Thyroid gland (tissue), 4 donors: ENCODE data around the gene PARP8. TPM values are rescaled to one million over a fixed set of nuclear protein-coding genes. Genes with fewer than 3 reads are reported as not detected.

ENCODE experiments used
- DNase-seq, 2 donors: peaks; one replicate each; pipeline ENCODE4 v3.0.0-alpha.2; 2019
- H3K27ac ChIP-seq, 3 donors: fragments of 200-600 bp; sonication (generic); 1 replicate in 2 of 3; 2 replicates in 1 of 3; pipeline ENCODE4 v1.5.1; 2016 to 2019; ENCODE audit warnings: mild to moderate bottlenecking in 1 of 3, moderate library complexity in 1 of 3
- H3K27me3 ChIP-seq: fragments of 200-600 bp; sonication (generic); one replicate; pipeline ENCODE4 v1.5.1; 2019
- H3K36me3 ChIP-seq, 2 donors: fragments of 200-600 bp; sonication (generic); one replicate each; pipeline ENCODE4 v1.5.1; 2016 to 2019
- H3K4me1 ChIP-seq, 2 donors: fragments of 200-600 bp; sonication (generic); one replicate each; pipeline ENCODE4 v1.5.1; 2017 to 2019
- H3K4me3 ChIP-seq, 3 donors: fragments of 200-600 bp; sonication (generic); replicated peaks in 1 of 3; 1 replicate in 2 of 3; 2 replicates in 1 of 3; pipeline ENCODE4 v1.5.1; 2016; ENCODE audit warnings: mild to moderate bottlenecking in 1 of 3
- H3K9me3 ChIP-seq: fragments of 200-600 bp; sonication (generic); one replicate; pipeline ENCODE4 v1.5.1; 2017
- CTCF ChIP-seq, 6 experiments: fragments of 200-600 bp in 3 of 6; fragments of 450-650 bp in 3 of 6; sonication (generic) in 3 of 6; IDR thresholded peaks; one replicate each; pipeline ENCODE4 v1.5.1; 2016 to 2019; ENCODE audit warnings: antibody characterized with exemption in 6 of 6, mild to moderate bottlenecking in 2 of 6, inconsistent platforms in 1 of 6, moderate library complexity in 1 of 6
- POLR2A ChIP-seq, 2 donors: fragments of 450-650 bp; IDR thresholded peaks; one replicate each; pipeline ENCODE4 v1.6.1; 2017; ENCODE audit warnings: antibody characterized with exemption in 2 of 2, mild to moderate bottlenecking in 2 of 2, moderate library complexity in 1 of 2
- WGBS, 2 donors: methylation state at CpG; one replicate each; pipeline ENCODE4 v1.1.5; 2017; 5-methylcytosine and 5-hydroxymethylcytosine counted together
- intact Hi-C: fragments of 100-400 bp; cut with DNase I; formaldehyde crosslinking; loops from one replicate; pipeline ENCODE4 v1.15.1; 2023
- total RNA-seq, 4 donors: library from RNA; depleted of rRNA; stranded (reverse); fragments of >200 nt; gene quantifications; one replicate each; pipeline ENCODE4 v1.2.3, GENCODE V29; 2016

PARP8 gene
- total RNA-seq, 4 donors from 2014 or later = 71.2 to 151 (median 107) TPM

GRCh38 chr5:50827516-50828247, 161.2 kb downstream of the PARP8 start:
- Histone ChIP-seq H3K9me3 (no peaks in the 10 kb centered on the region), H3K27me3 (no peaks in the 10 kb centered on the region), H3K36me3 (peaks cover 22 to 26% of the 10 kb centered on the region in 2 donors), H3K4me3 (no peak overlapping the region), H3K27ac (no peak overlapping the region), H3K4me1 (no peaks in the 10 kb centered on the region)
- intact Hi-C loops = no loop called here
- WGBS, 2 donors = 97 to 99% methylated on average over 1 of the region's 1 CpG
- DNase-seq = no peak
- TF ChIP-seq CTCF (IDR thresholded peaks at IDR 0.05) (no peak), POLR2A (IDR thresholded peaks at IDR 0.05) (no peak)

- no peak for DNase-seq
- no peaks in the 10 kb centered on the region for H3K9me3 ChIP-seq
- no peaks in the 10 kb centered on the region for H3K4me1 ChIP-seq
- peaks cover 22 to 23% of the 10 kb centered on the region in 2 donors for H3K36me3 ChIP-seq
- intact Hi-C loops = no loop called here
- H3K27me3 ChIP-seq = no peaks in the 10 kb centered on the region
- H3K27ac ChIP-seq = no peak overlapping the region
- TF ChIP-seq CTCF (IDR thresholded peaks at IDR 0.05) (no peak), POLR2A (IDR thresholded peaks at IDR 0.05) (no peak)
- WGBS, 2 donors = 96 to 97% methylated on average over 1 of the region's 1 CpG
- H3K4me3 ChIP-seq = no peak overlapping the region
Measured at GRCh38 chr5:50829023-50829422, 162.6 kb downstream of the PARP8 start.

DNA sequence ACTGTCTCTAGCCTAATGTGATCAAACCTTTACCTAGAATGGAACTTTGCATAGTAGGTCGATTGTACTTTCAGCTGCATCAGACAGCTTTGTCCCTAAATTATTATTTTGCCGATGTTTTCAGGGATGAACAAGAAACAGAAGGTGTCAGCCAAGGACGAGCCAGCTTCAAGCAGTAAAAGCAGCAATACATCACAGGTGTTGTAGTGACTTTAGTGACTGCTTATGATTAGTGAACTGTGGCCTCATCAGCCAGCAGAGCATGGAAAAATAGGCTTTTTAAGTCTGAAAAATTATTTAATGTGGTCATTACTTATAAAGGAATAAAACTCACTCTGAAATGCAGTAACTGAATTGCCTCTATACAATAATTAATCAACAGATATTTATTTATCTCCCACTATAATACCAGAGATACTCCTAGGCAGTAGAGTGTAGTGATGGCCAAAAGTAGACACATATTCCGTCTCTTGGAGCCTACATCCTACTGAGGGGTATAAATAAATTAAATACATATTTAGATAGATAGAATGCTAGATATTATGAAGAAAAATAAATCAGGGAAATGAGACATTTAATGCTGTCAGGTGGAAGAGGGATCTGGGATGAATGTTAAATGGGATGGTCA, 166.3 kb downstream of the PARP8 start:
- Histone ChIP-seq H3K27ac (no peak overlapping the region), H3K27me3 (no peaks in the 10 kb centered on the region), H3K36me3 (peaks cover 16 to 30% of the 10 kb centered on the region in 2 donors), H3K9me3 (no peaks in the 10 kb centered on the region), H3K4me3 (no peak overlapping the region), H3K4me1 (no peaks in the 10 kb centered on the region)
- intact Hi-C loops = no loop called here
- no peak for TF ChIP-seq CTCF (IDR thresholded peaks at IDR 0.05)
- no peak for TF ChIP-seq POLR2A (IDR thresholded peaks at IDR 0.05)
- DNase-seq = no peak
- 87 to 90% methylated on average over 4 of the region's 4 CpGs for WGBS, 2 donors

GRCh38 chr5:50836356-50836755, 169.9 kb downstream of the PARP8 start:
- Histone ChIP-seq H3K4me3 (no peak overlapping the region), H3K9me3 (no peaks in the 10 kb centered on the region), H3K4me1 (no peaks in the 10 kb centered on the region), H3K27ac (no peak overlapping the region), H3K36me3 (peaks cover 0 to 12% of the 10 kb centered on the region in 2 donors), H3K27me3 (no peaks in the 10 kb centered on the region)
- intact Hi-C loops = no loop called here
- no peak for DNase-seq
- WGBS, 2 donors = 96 to 98% methylated on average over 2 of the region's 2 CpGs
- TF ChIP-seq CTCF (IDR thresholded peaks at IDR 0.05) = no peak
- no peak for TF ChIP-seq POLR2A (IDR thresholded peaks at IDR 0.05)

DNA sequence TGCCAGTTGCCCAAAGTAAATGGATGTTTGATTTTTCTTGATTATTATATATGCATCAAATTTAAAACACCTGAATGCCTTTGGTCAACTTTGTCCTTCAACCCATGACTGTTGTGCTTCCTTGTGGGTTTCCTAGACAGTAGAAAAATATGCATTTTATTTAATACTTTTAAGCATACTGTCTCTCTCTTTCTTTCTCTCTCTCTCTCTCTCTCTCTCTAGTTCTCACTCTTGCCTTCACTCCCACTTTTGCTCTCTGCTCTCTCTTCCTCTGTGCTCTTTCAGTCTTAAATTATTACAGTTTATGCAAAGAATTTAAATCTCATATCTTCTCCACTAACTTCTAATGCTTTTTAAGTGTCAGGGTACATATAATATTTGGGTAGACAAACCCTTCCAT, 173.0 kb downstream of the PARP8 start:
- Histone ChIP-seq H3K4me3 (no peak overlapping the region), H3K36me3 (peaks cover 0 to 22% of the 10 kb centered on the region in 2 donors), H3K9me3 (no peaks in the 10 kb centered on the region), H3K27me3 (no peaks in the 10 kb centered on the region), H3K27ac (no peak overlapping the region), H3K4me1 (no peaks in the 10 kb centered on the region)
- TF ChIP-seq POLR2A (IDR thresholded peaks at IDR 0.05) (no peak), CTCF (IDR thresholded peaks at IDR 0.05) (no peak)
- intact Hi-C loops = no loop called here
- no peak for DNase-seq
